H1 (cell line): ENCODE measurements around the gene GCLC. TPM values are rescaled to one million over a fixed set of nuclear protein-coding genes. Genes with fewer than 3 reads are reported as not detected.

Experiments
- RAD21 ChIP-seq, 2 experiments: IDR thresholded peaks in 1 of 2; conservative IDR thresholded peaks in 1 of 2; 2 replicates each; pipeline ENCODE4 v1.6.1; 2011; ENCODE audit warnings: low read depth in 2 of 2, low read length in 2 of 2, improper control_type of control experiment in 1 of 2, inconsistent platforms in 1 of 2, mild to moderate bottlenecking in 1 of 2, moderate library complexity in 1 of 2
- polyA plus RNA-seq, 7 experiments: library from polyadenylated mRNA; depleted of rRNA in 3 of 7; stranded (reverse) in 5 of 7; unstranded in 2 of 7; fragments of >200 nt in 5 of 7; fragments of 200-250 nt in 2 of 7; gene quantifications; 1 replicate in 5 of 7; 2 replicates in 1 of 7; 4 replicates in 1 of 7; pipeline versions ENCODE4 v1.2.1 to v1.2.3, GENCODE V29; 2011 to 2013; ENCODE audit warnings: missing spikeins in 2 of 7, mixed read lengths in 2 of 7
- total RNA-seq: library from RNA; stranded (reverse); fragmentation: NEBNext Ultra II Directional; extraction: Animal tissue kit (Norgen Biotek cat#: 25700); gene quantifications from 2 replicates; pipeline ENCODE4 v1.2.1, GENCODE V29; 2021

Gene GCLC
- total and polyA plus RNA-seq, 2 of the 8 experiments (the other 6 are each of a cell fraction or from before 2014, with no cell fraction given), result 15.8 to 54.0 TPM

DNA sequence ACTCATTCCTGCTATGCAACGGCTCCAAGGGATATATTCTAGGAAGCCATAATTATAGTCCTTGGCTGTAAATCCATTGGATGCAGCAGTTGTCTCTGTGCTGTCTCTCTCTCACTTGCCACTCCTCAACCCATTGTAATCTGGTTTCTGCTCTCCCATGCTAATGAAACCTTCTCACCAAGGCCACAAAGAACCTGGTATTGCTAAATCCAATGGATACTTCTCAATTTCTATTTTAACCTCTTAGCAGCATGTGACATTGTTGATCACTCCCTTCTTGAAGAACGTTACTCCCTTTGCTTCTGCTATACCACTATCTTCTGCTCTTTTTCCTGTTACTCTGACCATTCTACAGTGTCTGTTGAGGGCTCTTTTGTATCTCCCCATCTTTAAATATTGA is 39.8 kb upstream of the GCLC start (continued):
- no peak for TF ChIP-seq RAD21 (IDR thresholded peaks at IDR 0.05 in 1 of 2, conservative IDR thresholded peaks at IDR 0.05 in 1 of 2; ENCODE audit: low read depth in 2 of 2, low read length in 2 of 2)
